ENCODE results near the gene NUP214.
"Not testable (repeated sequence)": the region's sequence is repeated elsewhere in the genome, so short reads cannot be mapped to it uniquely, and the experiment has no call there.

Gene NUP214

DNA sequence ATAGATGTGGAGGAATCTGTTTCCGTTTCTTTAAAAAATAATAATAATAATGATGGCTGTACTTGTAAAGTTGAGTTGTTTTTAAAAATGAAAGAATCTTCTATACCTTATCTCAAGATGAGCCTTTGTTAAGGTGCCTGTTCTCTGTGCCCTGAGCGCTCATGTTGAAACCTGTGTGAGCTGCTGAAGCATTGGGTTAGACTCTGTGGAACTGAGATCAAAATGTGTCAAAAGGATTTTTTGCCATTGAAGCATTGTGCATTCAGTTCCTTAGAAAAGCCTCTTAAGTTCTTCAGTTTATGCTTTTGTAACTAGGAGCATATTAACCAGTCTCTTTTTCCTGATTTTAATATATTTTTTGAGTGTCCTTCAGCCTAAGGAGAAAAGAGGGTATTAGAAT is 67.7 kb downstream of the NUP214 start:
- DNase-seq (ENCODE audit: low read depth in 2 of 2) = no peak

DNA sequence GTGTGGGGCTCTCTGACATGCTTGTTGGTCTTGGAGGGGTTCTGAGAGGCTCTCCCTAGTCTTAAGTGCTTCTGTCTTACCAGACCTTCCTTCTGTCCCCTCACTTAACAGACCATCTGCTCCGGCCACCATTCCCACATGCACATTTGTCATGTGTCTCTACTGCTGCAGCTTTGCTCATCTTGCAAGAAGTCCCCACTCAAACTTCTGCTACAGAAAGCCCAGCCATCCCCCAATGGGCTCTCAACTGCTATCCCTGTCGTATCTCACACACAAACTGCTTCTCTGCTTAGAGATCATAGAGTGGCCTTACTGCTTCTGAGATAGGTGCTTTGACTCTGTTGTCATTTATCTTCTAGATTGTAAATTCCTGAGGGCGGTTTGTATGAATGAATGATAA is 69.4 kb downstream of the NUP214 start:
- DNase-seq (ENCODE audit: low read depth in 2 of 2) = no peak

DNA sequence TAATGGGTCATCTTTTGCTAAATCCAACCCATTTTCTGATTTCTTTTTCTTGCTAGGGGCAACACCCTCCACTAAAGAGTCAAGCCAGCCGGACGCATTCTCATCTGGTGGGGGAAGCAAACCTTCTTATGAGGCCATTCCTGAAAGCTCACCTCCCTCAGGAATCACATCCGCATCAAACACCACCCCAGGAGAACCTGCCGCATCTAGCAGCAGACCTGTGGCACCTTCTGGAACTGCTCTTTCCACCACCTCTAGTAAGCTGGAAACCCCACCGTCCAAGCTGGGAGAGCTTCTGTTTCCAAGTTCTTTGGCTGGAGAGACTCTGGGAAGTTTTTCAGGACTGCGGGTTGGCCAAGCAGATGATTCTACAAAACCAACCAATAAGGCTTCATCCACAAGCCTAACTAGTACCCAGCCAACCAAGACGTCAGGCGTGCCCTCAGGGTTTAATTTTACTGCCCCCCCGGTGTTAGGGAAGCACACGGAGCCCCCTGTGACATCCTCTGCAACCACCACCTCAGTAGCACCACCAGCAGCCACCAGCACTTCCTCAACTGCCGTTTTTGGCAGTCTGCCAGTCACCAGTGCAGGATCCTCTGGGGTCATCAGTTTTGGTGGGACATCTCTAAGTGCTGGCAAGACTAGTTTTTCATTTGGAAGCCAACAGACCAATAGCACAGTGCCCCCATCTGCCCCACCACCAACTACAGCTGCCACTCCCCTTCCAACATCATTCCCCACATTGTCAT is 72.0 kb downstream of the NUP214 start:
- no peak for DNase-seq (ENCODE audit: low read depth in 2 of 2)

DNA sequence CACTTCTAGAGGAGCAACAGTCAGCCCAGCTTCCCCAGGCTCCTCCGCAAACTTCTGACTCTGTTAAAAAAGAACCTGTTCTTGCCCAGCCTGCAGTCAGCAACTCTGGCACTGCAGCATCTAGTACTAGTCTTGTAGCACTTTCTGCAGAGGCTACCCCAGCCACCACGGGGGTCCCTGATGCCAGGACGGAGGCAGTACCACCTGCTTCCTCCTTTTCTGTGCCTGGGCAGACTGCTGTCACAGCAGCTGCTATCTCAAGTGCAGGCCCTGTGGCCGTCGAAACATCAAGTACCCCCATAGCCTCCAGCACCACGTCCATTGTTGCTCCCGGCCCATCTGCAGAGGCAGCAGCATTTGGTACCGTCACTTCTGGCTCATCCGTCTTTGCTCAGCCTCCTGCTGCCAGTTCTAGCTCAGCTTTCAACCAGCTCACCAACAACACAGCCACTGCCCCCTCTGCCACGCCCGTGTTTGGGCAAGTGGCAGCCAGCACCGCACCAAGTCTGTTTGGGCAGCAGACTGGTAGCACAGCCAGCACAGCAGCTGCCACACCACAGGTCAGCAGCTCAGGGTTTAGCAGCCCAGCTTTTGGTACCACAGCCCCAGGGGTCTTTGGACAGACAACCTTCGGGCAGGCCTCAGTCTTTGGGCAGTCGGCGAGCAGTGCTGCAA is 72.8 kb downstream of the NUP214 start:
- no peak for DNase-seq (ENCODE audit: low read depth in 2 of 2)

DNA sequence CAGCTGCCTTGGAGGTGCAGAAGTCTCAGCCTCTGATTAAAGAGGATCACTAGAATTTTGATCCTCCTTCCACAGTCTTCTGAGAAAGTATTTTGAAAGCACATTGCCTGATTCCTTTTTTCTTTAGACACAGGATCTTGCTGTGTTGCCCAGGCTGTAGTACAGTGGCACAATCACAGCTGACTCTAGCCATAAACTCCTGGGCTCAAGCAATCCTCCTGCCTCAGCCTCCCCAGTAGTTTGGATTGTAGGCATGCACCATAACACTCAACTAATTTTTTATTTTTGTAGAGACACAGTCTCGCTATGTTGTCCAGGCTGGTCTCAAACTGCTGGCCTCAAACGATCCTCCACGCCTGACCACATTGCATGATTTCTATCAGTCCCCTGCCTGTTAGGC is 76.5 kb downstream of the NUP214 start:
- no peak for DNase-seq (ENCODE audit: low read depth in 2 of 2)

DNA sequence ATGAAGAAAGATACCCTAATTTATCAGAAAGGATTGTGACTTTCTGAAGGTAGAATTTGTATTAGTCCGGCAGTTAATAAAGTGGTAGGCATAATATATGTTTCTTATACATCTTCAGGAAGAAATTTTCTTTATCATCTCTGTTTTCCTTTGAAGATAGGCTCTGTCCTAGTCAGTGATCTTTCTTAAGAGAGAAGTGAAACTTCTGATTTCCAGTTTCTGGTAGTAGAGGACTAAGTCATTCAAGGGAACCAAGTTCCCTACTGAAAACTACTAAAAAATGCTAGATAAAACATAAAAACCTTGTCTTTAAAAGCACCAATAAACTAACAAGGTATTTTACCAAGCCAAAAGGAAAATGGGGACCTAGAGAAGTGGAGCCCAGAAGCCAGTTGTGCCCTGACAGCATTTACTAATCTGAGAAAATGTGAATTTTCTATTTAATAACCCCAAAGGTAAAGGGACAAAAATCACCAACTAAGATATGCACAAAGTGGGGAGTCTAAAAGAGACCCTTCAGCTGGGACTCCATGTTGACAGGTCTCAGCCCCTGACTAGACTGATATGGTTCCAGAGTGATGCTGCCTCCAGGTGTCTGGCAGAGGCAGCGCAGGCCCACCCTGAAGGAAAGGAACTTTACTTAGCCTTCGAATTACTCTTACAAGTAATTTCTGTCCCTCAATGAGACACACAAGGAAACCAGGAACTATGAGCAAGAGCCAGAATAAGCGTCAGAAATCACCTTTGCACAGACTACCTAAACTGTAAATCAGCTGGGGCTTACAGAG is 78.2 kb downstream of the NUP214 start:
- no peak for DNase-seq (ENCODE audit: low read depth in 2 of 2)

DNA sequence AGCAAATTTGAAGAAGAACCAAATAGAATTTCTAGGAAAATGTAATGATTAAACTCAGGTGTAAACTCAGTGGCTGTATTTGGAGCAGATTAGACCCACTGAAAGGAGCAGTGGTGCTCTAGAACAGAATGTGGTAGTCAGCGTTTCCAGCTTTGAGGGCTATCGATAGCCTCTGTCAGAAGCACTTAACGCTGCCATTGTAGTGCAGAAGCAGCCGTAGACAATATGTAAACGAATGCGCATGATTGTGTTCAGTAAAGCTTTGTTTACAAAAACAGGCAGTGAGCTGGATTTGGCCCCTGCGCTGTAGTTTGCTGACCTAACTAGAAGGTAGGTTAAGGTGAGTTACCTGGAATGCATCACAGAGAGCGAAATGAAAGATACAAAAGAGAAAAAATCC is 78.9 kb downstream of the NUP214 start:
- no peak for DNase-seq (ENCODE audit: low read depth in 2 of 2)

DNA sequence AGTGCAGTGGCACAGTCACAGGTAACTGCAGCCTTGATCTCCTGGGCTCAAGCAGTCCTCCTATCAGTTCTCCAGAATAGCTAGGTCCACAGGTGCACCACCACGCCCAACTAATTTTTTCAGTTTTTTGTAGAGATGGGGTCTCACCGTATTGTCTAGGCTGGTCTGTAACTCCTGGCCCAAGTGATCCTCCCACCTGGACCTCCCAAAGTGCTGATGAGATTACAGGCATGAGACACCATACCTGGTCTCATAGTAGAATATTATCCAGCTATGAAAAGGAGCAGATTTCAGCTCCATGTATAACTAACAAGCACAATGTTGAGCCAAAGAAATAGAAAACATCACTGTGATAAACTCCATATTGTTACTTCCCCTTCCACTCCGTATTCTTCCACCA is 81.1 kb downstream of the NUP214 start:
- no peak for DNase-seq (ENCODE audit: low read depth in 2 of 2)

DNA sequence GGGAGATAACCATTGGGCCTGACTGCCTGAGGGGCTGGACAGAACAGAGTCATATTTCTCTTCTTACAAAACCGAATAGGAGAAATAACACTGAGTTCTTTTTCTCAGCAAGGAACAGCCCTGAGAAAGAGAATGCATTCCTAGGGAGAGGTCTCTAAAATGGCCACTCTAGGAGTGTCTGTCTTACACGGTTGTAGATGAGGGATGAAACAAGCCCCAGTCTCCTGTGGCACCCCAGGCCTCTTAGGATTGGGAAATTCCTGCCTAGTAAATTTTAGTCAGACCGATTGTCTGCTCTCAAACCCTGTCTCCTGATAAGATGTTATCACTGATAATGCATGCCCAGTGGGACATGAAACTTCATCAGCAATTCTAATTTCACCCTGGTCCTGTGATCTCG is 86.5 kb downstream of the NUP214 start:
- not testable (repeated sequence) for DNase-seq (ENCODE audit: low read depth in 2 of 2)

DNA sequence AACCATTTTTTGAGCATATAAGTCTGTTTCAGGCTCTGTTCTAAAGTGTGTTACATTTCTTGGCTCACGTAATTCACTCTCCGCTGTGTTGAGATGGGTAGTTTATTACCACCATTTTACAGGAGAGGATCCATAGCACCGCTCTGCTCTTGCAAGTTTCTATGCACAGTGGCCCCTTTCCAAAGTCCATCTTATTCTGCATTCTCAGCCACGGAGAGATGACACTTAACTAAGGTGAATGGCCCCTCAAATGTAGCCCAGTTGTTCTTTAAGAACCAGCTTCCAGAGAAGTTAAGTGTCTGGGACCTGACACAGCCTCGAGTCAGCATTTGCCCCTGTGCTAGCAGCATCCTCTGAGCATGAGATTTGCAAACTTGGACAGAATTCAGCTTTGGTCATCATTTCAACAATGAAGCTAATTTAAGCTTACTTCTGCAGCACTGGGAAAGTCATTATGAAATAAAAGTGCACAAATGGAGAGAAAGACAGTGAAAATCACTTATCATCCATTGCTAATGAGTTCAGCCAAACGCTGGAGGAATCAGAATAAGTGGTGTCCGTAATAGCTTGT is 89.0 kb downstream of the NUP214 start:
- DNase-seq (ENCODE audit: low read depth in 2 of 2) = peak; percentile 4 to 8

DNA sequence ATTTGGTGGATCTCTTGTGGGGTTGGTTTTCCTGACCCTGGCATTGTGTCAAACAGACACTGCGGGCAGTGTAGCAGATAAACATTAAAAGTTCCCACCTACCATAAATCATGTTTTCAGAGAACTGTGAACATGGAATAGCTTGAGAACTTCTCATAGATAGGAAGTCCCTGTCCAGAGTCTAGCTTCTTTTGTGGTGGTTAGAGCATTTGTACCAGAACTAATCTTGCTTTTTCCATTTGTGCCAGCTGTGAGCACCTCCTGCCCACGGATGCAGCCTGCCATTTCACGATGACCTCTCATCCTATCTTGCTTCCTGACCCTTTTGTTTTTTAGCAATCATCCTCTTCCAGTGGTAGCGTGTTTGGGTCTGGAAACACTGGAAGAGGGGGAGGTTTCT is 89.5 kb downstream of the NUP214 start:
- no peak for DNase-seq (ENCODE audit: low read depth in 2 of 2)

DNA sequence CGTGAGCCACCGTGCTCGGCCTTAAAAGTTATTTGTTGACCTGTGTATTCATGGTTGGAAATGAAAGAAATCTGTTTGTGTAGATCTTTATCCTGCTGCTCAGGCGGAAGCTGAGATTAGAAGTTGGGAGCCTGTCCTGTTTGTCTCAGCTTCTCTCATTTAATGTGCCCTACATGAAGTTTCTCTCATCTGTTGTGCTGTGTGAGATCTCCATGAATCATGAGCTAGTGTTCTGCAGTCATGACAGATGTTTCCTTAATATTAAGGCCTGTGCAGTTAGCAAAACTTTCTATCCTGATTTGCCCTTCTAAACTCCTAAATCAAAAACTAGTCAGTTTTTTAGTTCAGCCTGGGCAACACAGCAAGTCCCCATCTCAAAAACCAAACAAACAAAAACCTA is 91.4 kb downstream of the NUP214 start:
- no peak for DNase-seq (ENCODE audit: low read depth in 2 of 2)

DNA sequence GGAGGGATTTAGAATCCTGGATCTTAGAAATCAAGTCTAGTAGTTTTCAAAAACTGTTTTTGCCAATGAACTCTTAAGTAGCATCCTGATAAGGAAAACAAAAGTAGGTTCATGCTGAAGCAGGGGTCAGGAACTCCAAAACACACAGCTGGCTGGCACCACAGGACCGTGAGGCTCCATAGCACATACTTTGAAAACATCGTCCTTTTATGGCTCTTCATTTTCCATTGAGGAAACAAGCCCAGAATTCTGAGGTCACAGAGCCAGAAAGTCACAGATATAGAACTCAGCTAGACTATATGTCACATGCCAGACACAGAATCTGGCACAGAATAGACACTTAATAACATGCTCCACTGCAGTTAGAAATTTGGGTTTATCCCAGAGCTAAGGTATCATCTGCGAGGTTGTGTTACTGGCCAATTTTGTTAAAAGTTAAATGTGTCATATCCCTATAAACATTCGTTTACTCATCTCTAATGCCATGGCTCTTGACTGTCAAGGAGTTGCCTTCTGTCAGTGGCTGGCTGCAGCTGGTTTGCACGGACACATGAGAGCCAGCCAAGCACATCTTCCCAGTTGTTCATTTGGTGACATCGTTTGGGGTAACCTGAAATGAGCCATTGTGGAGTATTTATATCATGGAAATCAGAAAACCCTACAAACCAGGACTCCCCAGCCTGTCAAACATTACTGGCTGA is 92.1 kb downstream of the NUP214 start:
- no peak for DNase-seq (ENCODE audit: low read depth in 2 of 2)

DNA sequence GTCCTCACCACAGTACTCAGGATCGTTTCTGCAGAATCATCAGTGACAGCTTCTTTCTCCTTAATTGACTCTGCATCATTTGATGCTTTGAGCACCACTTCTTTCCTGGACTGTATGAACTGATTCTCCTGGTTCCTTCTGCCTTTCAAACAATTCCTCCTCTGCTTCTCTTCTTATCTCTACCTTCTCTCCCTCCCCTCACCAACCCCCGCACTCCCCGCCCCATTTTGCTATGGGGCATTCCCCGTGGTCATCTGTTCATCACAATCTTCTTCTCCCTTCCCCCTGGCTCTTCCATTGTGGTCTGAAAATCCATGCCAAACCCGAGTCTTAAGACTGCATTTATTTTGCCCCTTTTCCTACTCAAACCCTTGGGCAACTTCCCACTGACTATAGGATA is 93.0 kb downstream of the NUP214 start:
- no peak for DNase-seq (ENCODE audit: low read depth in 2 of 2)

DNA sequence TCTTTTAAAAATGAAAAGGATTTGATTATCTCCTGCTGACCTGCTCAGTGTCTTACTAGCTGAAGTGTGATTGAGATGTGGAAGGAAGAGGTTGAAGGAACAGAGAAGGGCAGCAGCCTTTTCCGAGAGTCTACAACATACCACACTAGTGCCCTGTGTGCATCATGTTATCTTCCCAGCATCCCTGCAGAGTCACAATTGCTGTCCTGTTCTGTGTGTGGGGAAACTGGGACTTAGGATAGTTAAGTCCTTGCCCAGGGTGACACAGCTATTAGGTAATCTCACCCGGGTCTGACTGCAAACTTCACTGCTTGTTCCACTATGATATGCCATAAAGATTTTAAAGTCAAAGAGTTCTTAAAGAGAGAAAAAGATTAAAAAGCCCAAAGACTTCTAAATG is 95.1 kb downstream of the NUP214 start:
- no peak for DNase-seq (ENCODE audit: low read depth in 2 of 2)

DNA sequence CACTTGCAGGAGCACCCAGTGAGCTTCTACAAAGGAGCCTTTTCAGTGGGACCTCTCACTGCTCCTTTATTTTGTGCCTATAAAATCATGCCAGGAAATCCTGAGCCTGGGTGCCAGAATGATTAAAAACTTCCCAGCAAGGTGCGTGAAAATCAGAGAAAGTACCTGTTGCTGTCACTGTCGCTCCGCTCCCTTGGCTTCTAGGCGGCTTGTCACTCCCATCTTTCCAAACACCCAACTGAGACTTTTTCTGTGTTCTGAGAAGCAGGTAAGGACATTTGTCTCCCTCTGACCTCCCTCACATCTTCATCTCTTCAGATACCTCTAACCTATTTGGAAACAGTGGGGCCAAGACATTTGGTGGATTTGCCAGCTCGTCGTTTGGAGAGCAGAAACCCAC is 97.1 kb downstream of the NUP214 start:
- DNase-seq (ENCODE audit: low read depth in 2 of 2) = no peak

DNA sequence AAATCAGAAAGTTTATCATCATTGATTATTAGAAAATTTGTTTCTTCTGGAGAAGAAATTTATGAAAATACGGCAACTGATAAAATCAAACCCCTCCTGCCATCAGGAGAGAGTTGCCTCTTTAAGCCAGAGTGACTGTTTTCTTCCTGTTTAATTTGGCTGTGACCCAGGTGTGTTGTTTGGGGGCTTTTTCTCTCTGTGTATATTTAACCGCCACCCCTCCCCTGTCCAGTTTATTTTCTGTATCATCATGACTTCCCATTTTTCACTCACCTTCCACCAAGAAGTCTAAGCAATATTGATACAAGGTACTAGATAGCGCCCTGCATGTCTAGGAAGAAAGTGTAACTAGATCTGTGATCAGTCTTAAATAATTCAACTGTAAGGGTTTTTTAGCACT is 100.8 kb downstream of the NUP214 start:
- no peak for DNase-seq (ENCODE audit: low read depth in 2 of 2)

DNA sequence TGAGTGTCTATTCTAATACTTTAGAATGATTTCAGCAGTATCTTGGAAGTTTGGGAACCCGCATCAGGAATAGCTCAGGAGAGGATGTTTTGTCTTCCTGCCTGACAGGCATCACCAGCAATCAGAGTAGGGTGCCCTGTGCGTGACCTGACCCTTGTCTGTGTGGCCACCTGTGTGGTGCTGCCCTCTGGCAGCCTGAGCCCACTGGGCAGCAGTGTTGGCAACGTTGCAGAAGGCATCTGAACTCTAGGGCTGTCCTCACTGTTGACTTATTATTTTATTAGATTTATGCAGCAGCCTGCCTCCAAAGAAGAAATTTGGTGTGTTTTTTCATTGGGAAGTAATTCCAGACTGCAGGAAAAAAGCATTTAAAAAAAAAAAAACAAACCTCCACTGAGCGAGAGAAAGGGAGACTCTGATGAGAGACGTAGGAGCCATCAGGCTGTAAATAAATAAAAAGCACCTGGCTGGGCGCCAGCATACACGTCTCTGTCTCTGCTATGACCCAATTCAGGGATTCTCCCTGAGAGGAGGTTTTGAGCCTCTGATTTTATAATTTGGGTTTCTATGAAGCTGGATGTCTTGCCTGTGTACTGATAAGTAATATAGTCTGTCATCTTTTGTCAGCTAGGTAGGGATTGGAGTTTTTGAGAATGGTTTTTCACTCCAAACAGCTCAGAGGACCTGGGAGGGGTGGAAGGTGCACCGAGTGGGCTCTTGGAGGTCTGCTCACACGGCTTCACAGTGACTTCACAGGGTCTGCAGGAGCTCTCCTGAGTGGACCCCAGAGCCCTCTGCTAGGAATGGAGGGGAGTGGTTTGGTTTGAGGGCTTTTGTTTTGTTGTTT is 101.9 kb downstream of the NUP214 start:
- no peak for DNase-seq (ENCODE audit: low read depth in 2 of 2)

DNA sequence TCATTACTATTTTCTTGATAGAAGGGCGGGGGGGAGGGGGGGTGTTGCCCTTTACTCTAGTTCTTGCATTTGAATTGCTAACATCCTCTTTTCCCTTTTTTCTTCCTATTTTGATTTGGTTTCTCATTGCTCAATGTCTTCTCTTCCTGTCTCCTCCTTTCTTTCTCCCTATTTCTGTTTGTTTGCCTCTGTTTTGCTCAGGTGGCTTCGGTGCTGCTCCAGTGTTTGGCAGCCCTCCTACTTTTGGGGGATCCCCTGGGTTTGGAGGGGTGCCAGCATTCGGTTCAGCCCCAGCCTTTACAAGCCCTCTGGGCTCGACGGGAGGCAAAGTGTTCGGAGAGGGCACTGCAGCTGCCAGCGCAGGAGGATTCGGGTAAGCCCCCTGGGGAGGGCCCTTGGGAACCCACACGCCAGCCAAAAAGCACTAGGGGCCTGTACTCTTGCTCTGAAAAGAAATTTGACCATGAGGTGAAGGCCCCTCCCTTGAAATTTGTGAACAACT is 102.6 kb downstream of the NUP214 start:
- DNase-seq (ENCODE audit: low read depth in 2 of 2) = no peak

DNA sequence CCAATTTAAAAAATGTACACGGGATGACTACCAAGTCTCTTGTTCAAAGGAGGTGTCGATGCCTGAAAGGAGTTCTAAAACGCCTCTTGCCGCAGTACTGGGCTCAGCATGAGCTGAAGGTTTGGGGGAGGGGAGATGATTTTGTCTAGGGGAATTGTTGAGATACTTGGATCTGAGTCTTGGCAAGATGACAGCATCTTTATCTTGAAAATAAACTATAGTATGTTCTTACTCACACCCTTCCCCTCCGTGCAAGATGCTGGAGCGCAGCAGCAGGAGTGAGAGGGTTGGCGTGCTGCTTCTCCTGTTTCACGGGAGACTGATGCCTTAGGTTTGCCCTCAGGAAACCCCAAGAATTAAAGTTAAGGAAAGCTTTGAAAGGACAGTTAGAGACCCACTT is 103.6 kb downstream of the NUP214 start:
- DNase-seq (ENCODE audit: low read depth in 2 of 2) = peak; percentile 22 to 24

DNA sequence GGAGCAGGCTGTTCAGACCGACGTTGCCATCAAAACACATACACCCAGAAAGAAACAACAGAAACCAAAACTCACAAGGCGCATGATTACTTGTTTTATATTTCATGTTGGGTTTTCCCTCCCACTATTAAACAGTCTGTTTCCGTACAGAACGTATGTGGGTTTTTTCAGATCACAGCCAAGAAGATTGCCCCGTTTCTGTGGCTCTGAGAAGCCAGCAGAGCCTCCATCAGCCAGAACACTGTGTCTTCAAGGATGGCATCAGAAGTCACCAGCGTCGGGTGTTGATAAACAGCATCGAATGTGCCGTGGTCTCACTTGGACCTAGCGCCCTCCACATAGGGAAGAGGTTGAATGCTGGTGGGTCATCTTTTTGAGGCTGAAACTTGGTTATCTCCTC is 108.2 kb downstream of the NUP214 start:
- DNase-seq (ENCODE audit: low read depth in 2 of 2) = no peak
